Urothelium cell line (cell line): Measurements from ENCODE around the gene ALKBH5.

Experiments
- DNase-seq: peaks from one replicate; pipeline ENCODE4 v3.0.0; 2011; ENCODE audit warnings: low spot score, mixed read lengths
- FAIRE-seq: peaks from 2 replicates; lab custom pipeline; 2011; peaks lifted over from hg19 to GRCh38; lab: Jason Lieb, UNC

ALKBH5 gene

DNA sequence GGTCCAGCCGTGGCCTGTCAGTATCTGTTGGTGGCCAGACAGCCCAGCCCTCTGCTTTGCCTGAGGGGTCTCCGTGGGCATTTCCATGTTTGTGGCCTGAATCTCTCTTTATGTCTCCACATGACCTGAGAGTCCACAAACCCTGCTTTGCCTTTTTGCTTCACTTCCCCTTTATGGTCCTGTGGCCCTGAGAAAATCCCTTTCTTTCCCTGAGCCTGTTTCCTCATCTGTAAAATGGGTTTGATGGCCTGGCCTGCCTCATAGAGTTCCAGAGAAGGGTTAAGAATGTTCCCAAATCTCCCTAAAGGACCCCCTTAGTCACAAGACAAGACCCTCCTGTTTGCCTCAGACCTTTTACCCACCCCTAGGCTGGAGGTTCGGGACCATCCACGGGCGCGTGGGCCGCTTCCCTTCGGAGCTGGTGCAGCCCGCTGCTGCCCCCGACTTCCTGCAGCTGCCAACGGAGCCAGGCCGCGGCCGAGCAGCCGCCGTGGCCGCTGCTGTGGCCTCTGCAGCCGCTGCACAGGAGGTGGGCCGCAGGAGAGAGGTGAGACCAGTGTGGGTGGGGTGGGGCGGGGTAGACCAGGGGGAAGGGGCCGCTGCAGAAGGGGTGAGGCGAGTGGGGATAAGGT is 26.2 kb upstream of the ALKBH5 start:
- FAIRE-seq (no peak), DNase-seq (no peak)

DNA sequence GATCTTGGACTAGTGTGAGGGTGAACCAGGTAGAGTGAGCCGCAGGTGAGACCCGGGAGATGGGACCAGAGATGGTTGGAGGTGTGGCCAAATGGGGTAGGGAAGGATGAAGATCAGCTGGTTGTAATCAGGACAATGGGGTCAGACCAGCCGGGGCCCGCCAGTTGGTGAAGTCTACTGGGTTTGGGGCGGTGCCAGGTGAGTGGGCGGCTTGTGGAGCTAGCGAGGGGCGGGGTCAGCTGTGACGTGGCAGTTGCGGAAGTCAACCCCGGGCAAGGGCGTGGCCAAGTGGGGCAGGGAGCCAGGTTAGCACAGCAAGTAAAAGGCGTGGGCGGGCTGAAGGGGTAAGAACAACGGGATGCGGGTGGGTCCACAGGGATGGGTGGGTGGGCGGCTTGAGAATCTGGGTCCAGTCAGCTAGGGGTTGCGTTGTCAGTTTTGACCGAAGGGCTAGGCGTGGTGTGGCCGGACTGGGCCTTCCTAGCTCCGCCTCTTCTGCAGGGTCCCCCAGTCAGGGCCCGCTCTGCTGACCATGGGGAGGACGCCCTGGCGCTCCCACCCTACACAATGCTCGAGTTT is 25.5 kb upstream of the ALKBH5 start:
- FAIRE-seq (no peak), DNase-seq (no peak)

DNA sequence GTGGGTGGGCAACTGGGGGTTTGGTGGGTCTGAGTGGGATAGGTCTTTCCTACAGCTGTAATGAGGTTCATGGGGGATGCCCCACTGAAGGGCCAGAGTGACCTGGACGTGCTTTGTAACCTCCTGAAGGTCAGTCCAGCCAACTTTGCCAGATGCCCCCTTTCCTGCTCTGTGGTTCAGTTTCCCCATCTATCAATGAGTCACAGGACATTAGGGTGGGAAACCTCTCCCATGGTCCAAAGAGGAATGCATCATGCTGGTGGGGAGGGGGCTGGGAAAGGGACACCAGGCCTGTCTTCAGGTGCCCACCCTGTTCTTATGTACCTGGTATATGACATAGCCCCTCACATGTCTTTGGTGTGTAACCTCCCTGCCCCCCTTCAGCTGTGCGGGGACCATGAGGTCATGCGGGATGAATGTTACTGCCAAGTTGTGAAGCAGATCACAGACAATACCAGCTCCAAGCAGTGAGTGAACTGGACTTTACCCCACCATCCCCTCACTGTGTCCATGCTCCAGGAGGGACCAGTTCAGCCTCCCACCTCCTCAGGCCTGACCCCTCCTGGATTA is 24.0 kb upstream of the ALKBH5 start:
- FAIRE-seq, result no peak

DNA sequence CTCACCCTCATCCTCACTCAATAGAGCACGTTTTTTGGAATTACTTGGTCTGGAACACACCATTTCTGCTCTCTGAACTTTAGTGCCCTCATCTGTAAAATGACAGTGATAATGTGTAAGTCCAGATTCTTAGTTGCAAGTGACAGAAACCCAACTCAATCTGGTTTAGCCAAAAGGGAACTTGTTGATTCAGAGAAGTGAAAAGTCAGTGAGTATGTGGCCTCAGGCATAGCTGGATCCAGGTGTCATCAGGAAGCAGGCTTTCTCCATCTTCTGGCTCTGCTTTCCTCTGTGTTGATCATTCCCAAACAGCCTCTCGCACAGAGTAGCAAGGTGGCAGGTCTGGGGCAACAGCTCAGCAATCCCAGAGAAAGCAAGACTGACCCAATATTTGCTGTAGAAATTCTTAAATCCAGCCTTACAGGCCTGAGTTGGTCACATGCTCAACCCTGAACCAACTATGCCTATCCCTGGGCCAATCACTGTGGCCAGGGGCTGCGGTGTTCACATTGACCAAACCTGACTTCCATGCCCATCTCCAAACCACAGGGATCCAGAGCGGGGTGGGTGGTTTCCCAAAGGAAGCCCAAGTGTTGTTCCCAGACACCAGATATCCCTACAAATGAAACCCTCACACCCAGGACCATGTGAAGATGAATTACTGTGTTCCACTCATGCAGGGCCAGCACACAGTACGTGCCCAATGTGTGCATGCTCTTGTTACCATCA is 23.3 kb upstream of the ALKBH5 start:
- DNase-seq (no peak), FAIRE-seq (no peak)

More for the DNA sequence above, 24.0 kb upstream of the ALKBH5 start:
- no peak for DNase-seq

DNA sequence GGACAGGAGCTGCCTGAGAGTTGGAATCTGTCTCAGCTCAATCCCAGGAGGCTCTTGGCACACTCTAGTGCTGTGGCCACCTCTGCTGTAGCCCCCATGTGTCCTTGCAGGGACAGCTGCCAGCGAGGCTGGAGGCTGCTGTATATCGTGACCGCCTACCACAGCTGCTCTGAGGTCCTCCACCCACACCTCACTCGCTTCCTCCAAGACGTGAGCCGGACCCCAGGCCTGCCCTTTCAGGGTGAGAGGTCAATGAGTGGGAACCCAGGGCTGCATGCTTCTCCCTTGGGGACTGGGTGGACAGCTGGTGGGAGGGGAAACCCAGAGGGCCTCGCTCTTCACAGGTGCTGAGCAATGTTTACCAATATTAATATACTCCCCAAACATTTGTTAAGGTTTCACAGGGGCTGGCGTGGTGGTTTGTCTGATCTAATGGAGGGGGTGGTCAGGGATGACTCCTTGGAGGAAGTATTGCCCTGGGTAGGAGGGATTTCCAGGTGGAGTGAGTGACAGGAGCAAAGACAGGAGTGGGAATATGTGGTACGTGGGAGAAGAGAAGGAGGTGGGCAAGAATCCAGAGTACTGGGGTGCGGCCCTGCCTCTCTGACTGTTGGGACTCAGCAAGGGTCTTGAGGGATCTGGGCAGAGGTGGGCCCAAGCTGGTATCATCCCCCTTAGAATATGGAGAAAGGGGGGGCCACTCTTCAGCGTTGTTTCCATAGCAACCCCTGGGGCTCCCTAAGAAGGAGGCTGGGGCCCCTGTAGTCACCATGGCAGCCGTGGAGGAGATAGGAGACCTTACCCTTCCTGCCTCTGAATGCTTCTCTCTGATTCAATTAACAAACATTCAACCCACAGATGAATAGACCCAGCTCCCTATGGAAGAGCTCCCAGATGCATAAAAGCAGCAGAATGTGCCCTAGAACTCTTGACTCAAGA is 22.2 kb upstream of the ALKBH5 start:
- DNase-seq, result no peak
- FAIRE-seq, result no peak

DNA sequence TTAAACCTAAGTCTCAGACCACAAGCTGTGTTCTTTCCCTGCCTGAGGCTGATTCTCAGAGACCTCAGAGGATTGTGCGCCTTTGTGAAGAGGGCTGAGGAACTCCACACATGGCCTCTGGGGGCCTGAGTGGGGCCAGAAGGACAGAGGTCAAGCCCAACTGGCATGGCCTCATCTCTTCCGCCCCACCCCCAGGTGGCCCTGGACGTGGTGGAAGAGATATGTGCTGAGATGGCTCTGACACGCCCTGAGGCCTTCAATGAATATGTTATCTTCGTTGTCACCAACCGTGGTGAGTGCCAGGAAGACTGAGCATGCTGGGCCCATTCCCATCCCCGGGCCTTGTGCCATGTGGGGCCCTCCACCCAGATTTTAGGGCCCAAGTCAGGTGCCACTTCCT is 20.1 kb upstream of the ALKBH5 start:
- no peak for FAIRE-seq
- no peak for DNase-seq

DNA sequence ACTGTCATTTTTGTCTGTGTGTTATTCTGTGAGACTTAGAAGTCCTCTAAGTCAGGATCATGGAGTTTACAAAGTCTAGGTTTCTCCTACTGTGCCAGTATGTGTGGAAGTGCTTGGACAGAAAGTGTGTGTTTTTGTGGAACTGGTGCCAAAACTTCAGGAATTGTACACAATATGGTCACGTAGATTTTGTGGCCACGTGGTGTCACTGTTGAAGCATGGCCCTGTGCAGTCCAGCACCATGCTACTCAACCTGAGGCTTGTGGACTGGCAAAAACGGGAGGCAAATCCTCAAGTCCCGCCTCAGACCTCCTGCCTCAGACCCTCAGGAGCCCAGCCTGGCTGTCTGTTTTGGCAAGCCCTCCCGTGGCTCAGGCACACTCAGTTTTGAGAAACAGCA is 16.7 kb upstream of the ALKBH5 start:
- DNase-seq (no peak), FAIRE-seq (no peak)

DNA sequence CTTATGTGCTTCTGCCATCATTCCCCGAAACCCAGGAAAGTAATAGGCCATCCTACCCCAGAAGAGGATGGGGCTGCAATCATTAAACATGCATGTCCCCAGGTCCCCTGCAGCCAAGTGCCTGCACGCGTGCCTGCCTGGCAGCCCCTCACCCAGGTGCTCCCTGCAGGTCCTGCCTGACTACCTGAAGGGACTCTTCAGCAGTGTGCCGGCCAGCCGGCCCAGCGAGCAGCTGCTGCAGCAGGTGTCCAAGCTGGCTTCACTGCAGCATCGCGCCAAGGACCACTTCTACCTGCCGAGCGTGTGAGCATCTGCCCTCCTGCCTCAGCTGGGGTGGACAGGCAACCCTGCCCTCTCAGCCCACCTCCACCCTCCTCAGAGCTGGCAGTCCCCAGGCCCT is 16.2 kb upstream of the ALKBH5 start:
- DNase-seq (no peak), FAIRE-seq (no peak)

DNA sequence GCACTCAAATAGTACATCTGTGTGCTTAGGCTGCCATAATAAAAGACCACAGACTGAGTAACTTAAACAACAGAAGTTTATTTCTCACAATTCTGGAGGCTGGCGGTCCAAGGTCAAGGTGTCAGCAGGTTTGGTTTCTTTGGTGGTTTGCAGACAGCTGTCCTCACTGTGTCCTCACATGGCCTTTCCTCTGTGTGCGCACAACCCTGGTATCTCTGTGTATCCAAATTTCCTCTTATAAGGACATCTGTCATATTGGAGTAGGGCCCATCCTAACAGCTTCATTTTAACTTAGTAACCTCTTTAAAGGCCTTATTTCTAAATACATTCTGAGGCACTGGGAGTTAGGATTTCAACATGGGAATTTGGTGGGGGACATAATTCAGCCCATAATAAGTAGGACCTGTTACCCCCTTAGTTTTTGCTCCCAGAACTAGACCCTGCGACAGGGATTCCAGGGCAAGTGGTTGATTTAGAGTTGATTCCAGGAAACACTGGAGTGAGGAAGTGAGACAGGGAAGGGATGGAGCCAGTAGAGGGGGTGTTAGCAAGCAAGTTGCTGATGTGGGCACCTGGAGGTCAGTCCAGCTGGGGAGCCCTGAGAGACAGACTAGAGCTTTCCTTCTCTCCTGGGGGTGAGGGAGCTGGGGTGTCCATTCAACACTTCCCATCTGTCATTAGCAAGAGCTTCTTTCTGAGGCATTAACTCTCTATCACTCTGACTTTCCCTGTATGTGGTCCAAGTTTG is 10.9 kb upstream of the ALKBH5 start:
- FAIRE-seq, result no peak
- DNase-seq, result no peak

DNA sequence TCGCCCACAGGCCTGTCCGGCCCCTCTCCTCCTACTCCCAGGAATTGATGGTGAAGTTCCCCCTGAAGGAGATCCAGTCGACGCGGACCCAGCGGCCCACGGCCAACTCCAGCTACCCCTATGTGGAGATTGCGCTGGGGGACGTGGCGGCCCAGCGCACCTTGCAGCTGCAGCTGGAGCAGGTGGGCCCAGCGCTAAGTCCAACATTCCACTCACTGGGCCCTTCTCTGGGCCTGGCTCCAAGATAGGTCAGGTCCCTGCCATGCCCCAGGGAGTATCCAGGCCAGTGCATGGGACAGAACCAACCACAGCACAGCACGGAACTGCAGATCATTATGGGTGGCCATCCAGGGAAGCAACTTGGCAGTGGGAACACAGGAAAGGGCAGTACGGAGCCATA is 9.9 kb upstream of the ALKBH5 start:
- no peak for DNase-seq
- FAIRE-seq, result no peak

DNA sequence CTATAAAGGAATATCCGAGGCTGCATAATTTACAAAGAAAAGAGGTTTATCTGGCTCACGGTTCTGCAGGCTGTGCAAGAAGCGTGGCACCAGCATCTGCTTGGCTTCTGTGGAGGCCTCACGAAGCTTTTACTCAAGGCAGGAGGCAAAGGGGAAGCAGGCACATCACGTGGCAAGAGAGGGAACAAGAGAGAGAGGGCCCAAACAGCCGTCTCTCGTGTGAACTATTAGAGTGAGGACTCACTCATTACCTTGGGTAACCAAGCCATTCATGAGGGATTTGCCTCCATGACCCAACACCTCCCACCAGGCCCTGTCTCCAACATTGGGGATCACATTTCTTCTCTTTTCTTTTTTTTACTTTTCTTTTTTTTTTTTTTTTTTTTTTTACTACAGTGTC is 7.5 kb upstream of the ALKBH5 start:
- no peak for FAIRE-seq
- DNase-seq, result no peak

DNA sequence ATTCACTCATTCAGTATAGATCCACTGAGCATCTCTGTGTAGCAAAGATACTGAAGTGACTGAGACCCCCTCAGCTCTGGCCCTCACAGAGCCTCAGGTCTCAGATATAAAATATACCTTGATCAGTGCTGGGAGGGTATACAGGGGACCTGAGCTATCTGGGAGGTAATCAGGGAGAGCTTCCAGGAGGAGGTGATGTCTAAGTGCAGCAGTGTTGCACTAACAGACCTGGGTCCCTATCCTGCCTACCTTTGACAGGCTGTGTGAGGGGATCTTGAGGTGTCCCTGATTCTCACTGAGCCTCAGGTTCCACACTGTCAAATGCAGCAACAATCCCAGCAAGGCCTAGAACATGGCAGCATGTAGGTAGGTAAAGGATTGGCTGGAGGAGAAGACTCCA is 6.5 kb upstream of the ALKBH5 start:
- FAIRE-seq (no peak), DNase-seq (no peak)

DNA sequence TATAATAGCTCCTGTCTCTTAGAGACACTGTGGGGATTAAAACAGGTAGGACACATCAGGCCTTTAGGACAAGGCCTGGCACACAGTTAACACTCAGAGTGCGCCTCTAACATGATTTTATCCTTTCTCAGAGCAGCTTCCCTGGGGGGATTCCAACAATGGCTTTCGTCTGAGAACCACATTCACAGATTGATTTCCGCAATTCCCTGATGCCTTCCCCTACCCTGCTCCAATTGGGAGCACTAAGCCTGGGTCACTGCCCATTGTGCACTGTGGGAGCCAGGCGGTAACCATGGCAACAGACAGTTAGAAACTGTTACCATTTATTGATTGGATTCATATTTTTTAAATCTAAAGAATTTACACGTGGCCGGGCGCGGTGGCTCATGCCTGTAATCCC is 5.9 kb upstream of the ALKBH5 start:
- FAIRE-seq, result no peak
- no peak for DNase-seq

DNA sequence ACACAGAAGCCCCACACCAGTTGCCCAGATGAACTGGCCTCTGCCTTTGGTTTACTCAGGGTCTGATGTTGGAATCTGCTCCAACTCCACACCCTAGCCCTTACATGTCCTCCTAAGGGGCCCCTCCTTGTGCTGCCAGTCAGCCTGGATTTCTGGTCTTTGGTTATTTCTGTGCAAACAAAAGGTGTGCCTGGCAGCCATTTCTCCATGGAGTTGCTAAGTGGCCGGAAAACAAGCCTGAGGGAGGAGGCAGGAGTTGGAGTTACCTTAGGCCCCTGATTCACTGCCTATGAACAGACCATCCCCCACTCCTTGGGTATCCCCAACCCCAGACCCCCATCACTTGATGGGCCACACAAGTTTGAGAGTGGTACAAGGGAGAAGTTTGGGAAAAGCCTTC is 4.4 kb upstream of the ALKBH5 start:
- FAIRE-seq (no peak), DNase-seq (no peak)

DNA sequence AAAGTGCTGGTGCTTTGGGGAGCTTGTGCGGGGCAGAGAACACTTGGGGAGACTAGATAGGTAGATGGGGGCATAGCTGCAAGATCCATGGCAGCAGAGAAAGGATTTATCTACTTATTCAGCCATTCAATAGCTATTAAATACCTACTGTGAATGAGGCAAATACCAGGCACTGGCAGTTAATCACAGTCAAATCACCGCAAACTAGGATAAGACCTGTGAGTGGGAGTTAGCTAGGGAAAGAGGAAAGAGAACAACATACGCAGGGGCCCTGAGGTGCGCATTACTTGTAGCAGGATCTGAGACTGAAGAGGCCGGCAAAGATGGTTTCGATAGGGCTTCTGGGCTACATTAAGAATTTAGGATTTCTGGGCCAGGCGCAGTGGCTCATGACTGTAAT is 3.8 kb upstream of the ALKBH5 start:
- DNase-seq, result no peak
- no peak for FAIRE-seq

DNA sequence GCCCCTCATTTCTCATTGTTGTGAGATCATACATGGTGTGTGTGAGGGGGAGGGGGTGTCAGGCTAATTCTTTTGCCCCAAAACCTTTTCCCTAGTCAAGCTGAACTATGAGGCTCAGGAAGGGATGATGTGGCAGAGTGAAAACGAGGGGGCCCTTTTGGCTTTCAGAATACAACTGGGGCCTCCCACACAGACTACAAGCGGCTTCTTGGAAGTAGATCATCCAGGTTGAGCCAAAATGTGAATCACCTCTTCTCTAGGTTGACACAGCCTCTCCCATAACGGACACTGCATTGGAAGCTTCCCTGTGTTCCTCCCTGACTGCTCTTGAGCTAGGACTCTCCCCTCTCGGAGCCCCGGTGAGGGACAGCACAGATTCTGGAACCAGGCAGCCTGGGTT is 2.3 kb upstream of the ALKBH5 start:
- FAIRE-seq, result no peak
- DNase-seq, result no peak

DNA sequence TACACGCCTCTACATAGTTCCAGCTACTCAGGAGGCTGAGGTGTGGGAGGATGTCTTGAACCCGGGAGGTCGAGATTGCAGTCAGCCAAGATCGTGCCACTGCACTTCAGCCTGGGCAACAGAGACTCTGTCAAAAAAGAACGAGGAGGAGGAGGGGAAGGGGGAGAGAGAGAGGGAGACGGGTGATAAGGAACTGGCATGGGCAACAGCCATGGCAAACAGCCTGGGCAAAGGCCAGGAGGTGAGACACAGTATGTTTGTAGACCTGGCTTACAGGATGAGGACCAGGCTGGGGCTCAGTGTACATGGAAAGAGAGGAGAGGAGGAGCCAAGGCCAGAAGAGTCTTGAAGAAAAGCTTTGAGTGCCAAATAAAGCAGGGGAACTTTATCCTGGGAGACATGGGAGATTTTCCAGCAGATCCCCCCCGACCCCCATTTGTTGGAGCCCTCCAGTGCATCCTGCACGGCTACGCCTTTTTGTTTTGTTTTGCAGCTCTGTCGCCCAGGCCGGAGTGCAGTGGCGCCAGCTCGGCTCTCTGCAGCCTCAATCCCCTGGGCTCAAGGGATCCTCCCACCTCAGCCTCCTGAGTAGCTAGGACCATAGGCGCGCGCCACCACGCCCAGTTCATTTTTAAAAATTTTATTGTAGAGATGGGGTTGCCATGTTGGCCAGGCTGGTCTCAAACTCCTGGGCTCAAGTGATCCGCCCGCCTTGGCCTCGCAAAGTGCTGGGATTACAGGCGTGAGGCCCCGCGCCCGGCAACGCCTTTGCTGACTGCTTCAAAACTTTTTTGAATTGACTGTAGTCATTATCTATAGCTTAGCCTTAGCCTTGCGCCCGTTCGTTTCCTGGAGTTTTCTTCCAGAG is 1.3 kb upstream of the ALKBH5 start:
- FAIRE-seq, result no peak
- DNase-seq, result peak; percentile 18

DNA sequence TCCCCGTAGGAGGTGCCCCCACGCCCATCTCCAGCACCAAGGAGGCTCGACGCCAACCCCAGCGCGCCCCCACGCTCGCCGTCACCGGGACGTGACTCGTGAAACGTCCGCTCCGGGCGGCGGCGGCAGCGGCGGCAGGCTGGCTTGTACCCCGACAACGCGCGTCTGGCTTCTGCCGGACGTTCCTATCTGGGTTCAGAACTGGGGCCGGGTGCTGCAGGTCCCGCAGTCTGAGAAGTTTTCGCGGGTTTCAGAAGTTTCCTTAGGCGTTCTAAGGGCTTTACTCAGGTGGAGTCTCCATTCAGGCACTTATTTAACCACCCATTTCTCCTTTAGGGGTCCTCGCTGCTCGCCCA is 672 bp upstream of the ALKBH5 start:
- DNase-seq, result peak; percentile 86
- FAIRE-seq, result no peak
